Mucosa of rectum (tissue), 2 donors: ENCODE results near the gene FBXO30.

ENCODE experiments used
- H3K27ac ChIP-seq, 2 donors: one replicate each; pipeline ENCODE4 v1.7.0; 2013; ENCODE audit warnings: inconsistent platforms in 2 of 2, low read depth in 2 of 2, low read length in 2 of 2
- H3K27me3 ChIP-seq, 2 donors: one replicate each; pipeline ENCODE4 v1.7.0; 2013; ENCODE audit warnings: low read length in 2 of 2; ENCODE audit not compliant: control insufficient read depth in 2 of 2, insufficient read depth in 2 of 2
- H3K36me3 ChIP-seq, 2 donors: one replicate each; pipeline ENCODE4 v1.7.0; 2013; ENCODE audit warnings: low read length in 2 of 2; ENCODE audit not compliant: control insufficient read depth in 2 of 2, insufficient read depth in 2 of 2
- H3K4me1 ChIP-seq, 2 donors: one replicate each; pipeline ENCODE4 v1.7.0; 2013; ENCODE audit warnings: low read length in 2 of 2, mild to moderate bottlenecking in 1 of 2; ENCODE audit not compliant: control insufficient read depth in 2 of 2, insufficient read depth in 2 of 2
- H3K4me3 ChIP-seq, 2 donors: one replicate each; pipeline ENCODE4 v1.7.0; 2013; ENCODE audit warnings: low read length in 2 of 2
- H3K9ac ChIP-seq, 2 donors: one replicate each; pipeline ENCODE4 v1.7.0; 2013; ENCODE audit warnings: low read length in 2 of 2, low read depth in 1 of 2, mild to moderate bottlenecking in 1 of 2
- H3K9me3 ChIP-seq, 2 donors: one replicate each; pipeline ENCODE4 v1.7.0; 2013; ENCODE audit warnings: low read length in 2 of 2; ENCODE audit not compliant: control insufficient read depth in 2 of 2
- donor health status: healthy.
- donor health status: Normal muscosa, but diverticular disease.

Gene FBXO30

GRCh38 chr6:145819994-145820393, 5.4 kb upstream of the FBXO30 start:
- no peak overlapping the region for H3K4me3 ChIP-seq
- no peak overlapping the region for H3K9ac ChIP-seq
- no peaks in the 10 kb centered on the region for H3K9me3 ChIP-seq
- H3K4me1 ChIP-seq = peaks cover 6 to 9% of the 10 kb centered on the region in 2 donors
- no peak overlapping the region for H3K27ac ChIP-seq
- no peaks in the 10 kb centered on the region for H3K27me3 ChIP-seq
- H3K36me3 ChIP-seq = no peaks in the 10 kb centered on the region

- Histone ChIP-seq H3K9ac (no peak overlapping the region), H3K27me3 (no peaks in the 10 kb centered on the region), H3K9me3 (no peaks in the 10 kb centered on the region), H3K4me1 (peaks cover 6 to 12% of the 10 kb centered on the region in 2 donors), H3K36me3 (no peaks in the 10 kb centered on the region), H3K27ac (no peak overlapping the region), H3K4me3 (no peak overlapping the region)
These were observed 4.2 kb upstream of the FBXO30 start for GRCh38 chr6:145818796-145819195.

DNA sequence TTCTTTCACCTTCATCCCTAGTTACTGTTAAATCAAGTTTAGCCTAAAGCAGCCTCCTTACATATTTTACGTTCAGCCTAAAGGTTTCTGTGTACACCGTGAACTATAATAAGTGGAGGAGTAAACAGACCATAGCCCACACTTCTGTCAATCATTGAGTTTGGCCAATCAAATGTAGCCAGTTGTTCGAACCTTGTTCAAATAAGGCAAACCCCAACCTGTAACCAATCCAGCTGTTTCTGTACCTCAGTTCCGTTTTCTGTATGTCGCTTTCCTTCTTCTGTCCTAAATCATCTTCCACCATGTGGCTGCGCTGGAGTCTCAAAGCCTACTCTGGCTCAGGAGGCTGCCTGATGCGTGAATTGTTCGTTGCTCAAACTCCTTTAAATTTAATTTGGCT, 1.8 kb upstream of the FBXO30 start:
- Histone ChIP-seq H3K27me3 (no peaks in the 10 kb centered on the region), H3K36me3 (no peaks in the 10 kb centered on the region), H3K9ac (no peak overlapping the region), H3K4me1 (peaks cover 11 to 19% of the 10 kb centered on the region in 2 donors), H3K4me3 (no peak overlapping the region), H3K9me3 (no peaks in the 10 kb centered on the region), H3K27ac (no peak overlapping the region)

- Histone ChIP-seq H3K27ac (peak overlapping the region; percentile 88 to 92), H3K4me1 (peaks cover 11 to 19% of the 10 kb centered on the region in 2 donors), H3K36me3 (no peaks in the 10 kb centered on the region), H3K9me3 (no peaks in the 10 kb centered on the region), H3K27me3 (no peaks in the 10 kb centered on the region), H3K4me3 (peak overlapping the region; percentile 73 to 83), H3K9ac (peak overlapping the region; percentile 86 to 89)
These were observed 997 bp upstream of the FBXO30 start for GRCh38 chr6:145815309-145816274.

GRCh38 chr6:145814035-145814500, 527 bp downstream of the FBXO30 start:
- peak overlapping the region; percentile 73 to 83 for H3K4me3 ChIP-seq
- no peaks in the 10 kb centered on the region for H3K27me3 ChIP-seq
- H3K9ac ChIP-seq = peak overlapping the region; percentile 84 to 86
- H3K27ac ChIP-seq = peak overlapping the region; percentile 88 to 92
- H3K4me1 ChIP-seq = peaks cover 11 to 19% of the 10 kb centered on the region in 2 donors
- H3K9me3 ChIP-seq = no peaks in the 10 kb centered on the region
- no peaks in the 10 kb centered on the region for H3K36me3 ChIP-seq

DNA sequence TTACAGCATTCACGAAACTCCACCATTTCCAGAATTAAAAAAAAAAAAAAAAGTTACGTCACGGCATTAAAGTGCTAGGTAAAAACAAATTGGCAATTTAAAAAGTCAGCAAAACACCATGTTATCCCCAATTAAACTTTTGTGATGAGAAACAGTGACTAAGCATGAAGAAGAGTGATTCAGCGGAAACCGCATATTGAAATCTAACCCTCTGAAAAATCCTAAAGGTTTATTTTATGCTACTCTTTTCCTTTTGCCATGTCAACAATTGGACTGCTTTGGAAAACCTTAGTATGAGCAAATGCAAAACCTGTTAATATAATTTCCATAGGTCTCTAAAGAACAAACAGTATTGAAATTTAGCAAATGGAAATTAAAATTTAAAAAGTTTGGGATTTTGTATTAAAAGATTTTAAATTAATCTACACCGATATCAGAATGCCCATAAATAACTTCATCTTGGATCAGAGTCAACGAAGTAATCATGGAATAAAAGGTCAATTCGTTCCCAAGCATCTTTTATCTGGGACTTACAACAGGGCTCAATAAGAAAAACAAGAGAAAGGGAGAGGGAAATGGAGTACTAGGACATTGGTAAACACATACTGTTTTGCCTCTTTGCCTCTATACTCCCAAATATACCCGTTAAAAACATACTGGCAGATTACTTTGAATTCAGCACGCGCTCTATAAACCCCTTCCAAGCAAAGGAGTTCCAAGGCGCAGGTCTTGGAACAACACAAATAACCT, 1.1 kb downstream of the FBXO30 start:
- no peaks in the 10 kb centered on the region for H3K9me3 ChIP-seq
- H3K36me3 ChIP-seq = no peaks in the 10 kb centered on the region
- peaks cover 11 to 19% of the 10 kb centered on the region in 2 donors for H3K4me1 ChIP-seq
- H3K27me3 ChIP-seq = no peaks in the 10 kb centered on the region
- peak overlapping the region; percentile 88 to 92 for H3K27ac ChIP-seq
- H3K9ac ChIP-seq = peak overlapping the region; percentile 84 to 86
- peak overlapping the region; percentile 73 to 83 for H3K4me3 ChIP-seq

DNA sequence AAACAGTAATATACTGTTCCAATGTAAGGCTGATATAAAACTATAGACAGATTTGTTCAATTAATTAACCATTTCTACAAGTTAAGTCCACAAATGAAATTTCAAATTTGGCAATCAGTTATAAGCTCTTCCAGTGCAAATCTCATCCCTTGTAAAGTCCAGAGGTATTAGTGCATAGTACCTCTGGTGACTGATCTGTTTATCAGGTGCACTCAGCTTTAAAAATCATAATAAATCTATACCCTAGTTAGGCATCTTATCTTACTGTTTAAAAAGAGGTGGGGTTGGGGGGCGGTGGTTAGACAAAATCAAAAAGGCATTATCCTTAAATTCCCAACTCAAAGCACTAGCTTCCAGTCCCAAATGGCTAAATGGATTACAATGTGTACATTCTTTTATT, 2.9 kb downstream of the FBXO30 start:
- Histone ChIP-seq H3K27me3 (no peaks in the 10 kb centered on the region), H3K36me3 (no peaks in the 10 kb centered on the region), H3K27ac (no peak overlapping the region), H3K9me3 (no peaks in the 10 kb centered on the region), H3K4me3 (no peak overlapping the region), H3K9ac (no peak overlapping the region), H3K4me1 (peaks cover 11 to 19% of the 10 kb centered on the region in 2 donors)

DNA sequence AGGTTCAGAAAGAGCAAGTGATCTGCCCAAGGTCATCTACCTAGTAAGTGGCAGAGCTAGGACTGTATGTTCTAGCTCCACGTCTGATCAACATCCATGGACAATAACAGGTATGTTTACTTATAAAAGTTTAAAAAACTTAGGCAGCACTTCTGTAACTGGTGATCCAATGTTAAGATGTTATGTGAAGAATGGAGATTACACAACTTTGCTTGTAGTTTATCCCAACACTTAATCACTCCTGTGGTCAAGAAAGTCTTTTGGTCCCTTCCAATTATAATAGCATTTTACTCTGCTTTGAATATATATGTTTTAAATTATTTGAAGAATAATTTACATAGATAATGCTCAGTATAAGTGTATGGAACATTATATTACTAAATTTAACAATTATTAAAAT, 4.8 kb downstream of the FBXO30 start:
- Histone ChIP-seq H3K27ac (no peak overlapping the region), H3K4me3 (no peak overlapping the region), H3K9me3 (no peaks in the 10 kb centered on the region), H3K4me1 (peaks cover 5 to 10% of the 10 kb centered on the region in 2 donors), H3K9ac (no peak overlapping the region), H3K36me3 (peaks cover 11 to 12% of the 10 kb centered on the region in 2 donors), H3K27me3 (no peaks in the 10 kb centered on the region)

GRCh38 chr6:145809211-145809610, 5.4 kb downstream of the FBXO30 start:
- Histone ChIP-seq H3K9ac (no peak overlapping the region), H3K4me3 (no peak overlapping the region), H3K4me1 (peaks cover 5 to 10% of the 10 kb centered on the region in 2 donors)

DNA sequence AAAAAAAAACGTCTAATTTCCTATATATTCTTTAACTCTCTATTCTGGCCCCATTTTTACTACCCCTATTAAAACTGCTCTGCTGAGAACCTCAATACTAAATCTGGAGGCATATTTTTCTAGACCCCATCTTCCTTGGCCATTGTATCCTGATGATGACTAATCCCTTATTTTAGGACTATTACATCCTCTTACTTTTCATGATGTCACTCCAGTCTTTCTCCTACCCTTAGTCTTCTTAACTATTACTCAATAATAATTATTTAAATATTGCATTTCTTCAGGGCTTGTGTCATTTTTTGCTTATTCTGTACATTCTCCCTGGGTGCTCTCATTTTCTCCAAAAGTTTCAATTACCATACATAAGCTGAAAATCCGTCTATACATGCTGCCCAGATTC, 6.4 kb downstream of the FBXO30 start:
- H3K9ac ChIP-seq = no peak overlapping the region
- peaks cover 16 to 17% of the 10 kb centered on the region in 2 donors for H3K36me3 ChIP-seq
- no peak overlapping the region for H3K27ac ChIP-seq
- H3K4me3 ChIP-seq = no peak overlapping the region
- no peaks in the 10 kb centered on the region for H3K27me3 ChIP-seq
- peaks cover 3 to 5% of the 10 kb centered on the region in 2 donors for H3K4me1 ChIP-seq
- no peaks in the 10 kb centered on the region for H3K9me3 ChIP-seq

More at GRCh38 chr6:145809211-145809610, 5.4 kb downstream of the FBXO30 start:
- Histone ChIP-seq H3K9me3 (no peaks in the 10 kb centered on the region), H3K27ac (no peak overlapping the region), H3K36me3 (peaks cover 16 to 17% of the 10 kb centered on the region in 2 donors), H3K27me3 (no peaks in the 10 kb centered on the region)
